IMR-90 (cell line): Measurements from ENCODE around the gene ZNF816. TPM values are rescaled to one million over a fixed set of nuclear protein-coding genes. Genes with fewer than 3 reads are reported as not detected.

Experiments
- ATAC-seq: fragments of 200-7000 bp; cut with Tn5 transposase; 2 replicates; pipeline ENCODE4 v1.9.1; 2020; ENCODE audit warnings: low read depth, mild to moderate bottlenecking, moderate library complexity
- BruUV-seq: library from RNA; stranded (reverse); fragments of 400-500 nt; replicated peaks from 2 replicates; lab custom pipeline; 2021; lab: Mats Ljungman, UMichigan
- CTCF ChIA-PET: fragments of 300-600 bp; formaldehyde crosslinking; extraction: SDS; loops from one replicate; lab custom pipeline; 2021; ENCODE audit warnings: antibody characterized with exemption; lab: Yijun Ruan, JAX
- POLR2A ChIA-PET: fragments of 300-600 bp; sonication (Branson Sonifier 250); formaldehyde crosslinking; loops from one replicate; lab custom pipeline; 2022; ENCODE audit warnings: antibody characterized with exemption; ENCODE audit not compliant: unreplicated experiment; lab: Charles Lee
- DNase-seq: peaks from one replicate; pipeline ENCODE4 v3.0.0; 2013
- H2AFZ ChIP-seq: replicated peaks from 2 replicates; pipeline ENCODE3; 2013; ENCODE audit warnings: low read length, mild to moderate bottlenecking; ENCODE audit not compliant: poor library complexity
- H2AK5ac ChIP-seq: 2 replicates; pipeline ENCODE4 v1.6.1; 2013; ENCODE audit warnings: low read depth, low read length, inconsistent platforms
- H2AK9ac ChIP-seq: replicated peaks from 2 replicates; pipeline ENCODE3; 2013; ENCODE audit warnings: mild to moderate bottlenecking, low read depth, low read length, moderate library complexity; ENCODE audit not compliant: poor library complexity
- H2BK120ac ChIP-seq: 2 replicates; pipeline ENCODE4 v1.6.1; 2013; ENCODE audit warnings: low read depth, low read length, inconsistent platforms
- H2BK15ac ChIP-seq: 3 replicates; pipeline ENCODE4 v1.6.1; 2013; ENCODE audit warnings: low read depth, low read length, inconsistent platforms
- H2BK20ac ChIP-seq: 2 replicates; pipeline ENCODE4 v1.6.1; 2013; ENCODE audit warnings: low read depth, mild to moderate bottlenecking, inconsistent platforms, low read length, moderate library complexity
- H2BK5ac ChIP-seq: 2 replicates; pipeline ENCODE4 v1.6.1; 2013; ENCODE audit warnings: mild to moderate bottlenecking, low read depth, low read length, inconsistent platforms; ENCODE audit not compliant: poor library complexity, severe bottlenecking
- H3K14ac ChIP-seq: replicated peaks from 2 replicates; pipeline ENCODE4 v1.6.1; 2013; ENCODE audit warnings: low read depth, low read length, inconsistent platforms
- H3K18ac ChIP-seq: 2 replicates; pipeline ENCODE4 v1.6.1; 2013; ENCODE audit warnings: low read depth, low read length, control low read depth
- H3K23ac ChIP-seq: 2 replicates; pipeline ENCODE4 v1.6.1; 2013; ENCODE audit warnings: low read depth, low read length, inconsistent platforms
- H3K27ac ChIP-seq: 2 replicates; pipeline ENCODE4 v1.5.1; 2013; ENCODE audit warnings: mild to moderate bottlenecking, control low read depth, low read length; ENCODE audit not compliant: insufficient read depth
- H3K27me3 ChIP-seq: 2 replicates; pipeline ENCODE4 v1.6.1; 2013; ENCODE audit warnings: low read length; ENCODE audit not compliant: control insufficient read depth, insufficient read depth
- H3K36me3 ChIP-seq: 2 replicates; pipeline ENCODE4 v1.6.1; 2013; ENCODE audit warnings: low read length, mixed read lengths; ENCODE audit not compliant: control insufficient read depth, insufficient read depth
- H3K4ac ChIP-seq: 2 replicates; pipeline ENCODE4 v1.6.1; 2013; ENCODE audit warnings: low read depth, low read length, inconsistent platforms
- H3K4me1 ChIP-seq: 2 replicates; pipeline ENCODE4 v1.6.1; 2013; ENCODE audit warnings: low read length, mixed read lengths; ENCODE audit not compliant: control insufficient read depth, insufficient read depth
- H3K4me2 ChIP-seq: 2 replicates; pipeline ENCODE4 v1.6.1; 2013; ENCODE audit warnings: low read depth, mild to moderate bottlenecking, control low read depth, low read length, moderate library complexity
- H3K4me3 ChIP-seq: 2 replicates; pipeline ENCODE4 v1.5.1; 2013; ENCODE audit warnings: low read depth, mild to moderate bottlenecking, control low read depth, low read length, moderate library complexity; ENCODE audit not compliant: insufficient read depth
- H3K56ac ChIP-seq: 2 replicates; pipeline ENCODE4 v1.6.1; 2013; ENCODE audit warnings: low read length, inconsistent platforms; ENCODE audit not compliant: insufficient read depth; ENCODE audit errors: extremely low read depth
- H3K79me1 ChIP-seq, 2 experiments: 2 replicates each; pipeline ENCODE4 v1.6.1; 2013; ENCODE audit warnings: low read length in 2 of 2, inconsistent platforms in 1 of 2, low read depth in 1 of 2
- H3K9ac ChIP-seq: 2 replicates; pipeline ENCODE4 v1.6.1; 2013; ENCODE audit warnings: low read depth, low read length, control low read depth
- H3K9me1 ChIP-seq: 2 replicates; pipeline ENCODE4 v1.6.1; 2013; ENCODE audit warnings: low read length, inconsistent platforms; ENCODE audit not compliant: insufficient read depth
- H3K9me3 ChIP-seq: 2 replicates; pipeline ENCODE4 v1.6.1; 2013; ENCODE audit warnings: low read length; ENCODE audit not compliant: control insufficient read depth, insufficient read depth
- H4K20me1 ChIP-seq: 2 replicates; pipeline ENCODE4 v1.6.1; 2013; ENCODE audit warnings: low read length, inconsistent platforms; ENCODE audit not compliant: insufficient read depth
- H4K5ac ChIP-seq: 2 replicates; pipeline ENCODE4 v1.6.1; 2013; ENCODE audit warnings: mild to moderate bottlenecking, low read depth, low read length, control low read depth
- H4K8ac ChIP-seq, 2 experiments: 2 replicates each; pipeline ENCODE4 v1.6.1; 2013; ENCODE audit warnings: low read depth in 2 of 2, low read length in 2 of 2, control low read depth in 1 of 2, inconsistent platforms in 1 of 2
- H4K91ac ChIP-seq: 2 replicates; pipeline ENCODE4 v1.6.1; 2013; ENCODE audit warnings: low read depth, low read length, inconsistent platforms; ENCODE audit not compliant: insufficient read depth
- CHD1 ChIP-seq: IDR thresholded peaks from 2 replicates; pipeline ENCODE4 v1.6.1; 2012; ENCODE audit warnings: low read depth, low read length, improper control_type of control experiment
- FOS ChIP-seq: fragments of 150-350 bp; IDR thresholded peaks from 2 replicates; pipeline ENCODE4 v1.6.1; 2016; ENCODE audit warnings: low read depth, low read length
- MAFK ChIP-seq: IDR thresholded peaks from 2 replicates; pipeline ENCODE4 v1.6.1; 2012; ENCODE audit warnings: low read depth, low read length, improper control_type of control experiment
- MAZ ChIP-seq: IDR thresholded peaks from 2 replicates; pipeline ENCODE4 v1.6.1; 2012; ENCODE audit warnings: low read depth, mild to moderate bottlenecking, low read length, improper control_type of control experiment, moderate library complexity, borderline replicate concordance
- POLR2A ChIP-seq: IDR thresholded peaks from 2 replicates; pipeline ENCODE4 v1.6.1; 2012; ENCODE audit warnings: mild to moderate bottlenecking, low read depth, low read length
- RAD21 ChIP-seq: IDR thresholded peaks from 2 replicates; pipeline ENCODE4 v1.6.1; 2012; ENCODE audit warnings: low read length, improper control_type of control experiment
- RFX5 ChIP-seq: IDR thresholded peaks from 2 replicates; pipeline ENCODE4 v1.8.0; 2012; ENCODE audit warnings: low read depth, mild to moderate bottlenecking, low read length, moderate library complexity
- SMC3 ChIP-seq: fragments of 150-350 bp; IDR thresholded peaks from 2 replicates; pipeline ENCODE4 v1.6.1; 2016; ENCODE audit warnings: low read depth, mild to moderate bottlenecking, antibody characterized with exemption, low read length, moderate library complexity
- USF2 ChIP-seq: fragments of 150-350 bp; IDR thresholded peaks from 2 replicates; pipeline ENCODE4 v1.6.1; 2017; ENCODE audit warnings: mild to moderate bottlenecking, antibody characterized with exemption, low read length, low read depth
- WGBS, 2 experiments: methylation state at CpG; one replicate each; pipeline versions ENCODE4 v1.1.5 to v1.1.7; 2013; ENCODE audit warnings: missing lambda C conversion rate in 2 of 2; ENCODE audit not compliant: insufficient read length in 1 of 2; ENCODE audit errors: extremely low coverage in 2 of 2; 5-methylcytosine and 5-hydroxymethylcytosine counted together
- dilution Hi-C: fragments of 300-500 bp; cut with HindIII; formaldehyde crosslinking; loops from one replicate; pipeline ENCODE4 v1.14.3; 2018; ENCODE audit warnings: low sequenced_read_pairs; ENCODE audit not compliant: unreplicated experiment
- in situ Hi-C: fragments of 300-500 bp; cut with MboI; formaldehyde crosslinking; loops from 3 replicates; pipeline ENCODE4 v1.14.3; 2019; ENCODE audit warnings: low sequenced_read_pairs, inconsistent platforms, mixed read lengths
- intact Hi-C: fragments of 100-400 bp; cut with micrococcal nuclease; formaldehyde crosslinking; loops from 2 replicates; pipeline ENCODE4 v1.10.0; 2022
- polyA plus RNA-seq, 3 experiments: library from polyadenylated mRNA; depleted of rRNA; stranded (reverse); fragments of >200 nt; gene quantifications; 2 replicates each; pipeline ENCODE4 v1.2.3, GENCODE V29; 2012; ENCODE audit warnings: low replicate concordance in 1 of 3
- total RNA-seq: library from RNA; depleted of rRNA; stranded (reverse); fragments of >200 nt; gene quantifications from 2 replicates; pipeline ENCODE4 v1.2.3, GENCODE V29; 2012; rRNA removed

ZNF816 gene
- total and polyA plus RNA-seq, 2 of the 4 experiments (the other 2 are of a cell fraction), result 1.6 to 12.0 TPM

DNA sequence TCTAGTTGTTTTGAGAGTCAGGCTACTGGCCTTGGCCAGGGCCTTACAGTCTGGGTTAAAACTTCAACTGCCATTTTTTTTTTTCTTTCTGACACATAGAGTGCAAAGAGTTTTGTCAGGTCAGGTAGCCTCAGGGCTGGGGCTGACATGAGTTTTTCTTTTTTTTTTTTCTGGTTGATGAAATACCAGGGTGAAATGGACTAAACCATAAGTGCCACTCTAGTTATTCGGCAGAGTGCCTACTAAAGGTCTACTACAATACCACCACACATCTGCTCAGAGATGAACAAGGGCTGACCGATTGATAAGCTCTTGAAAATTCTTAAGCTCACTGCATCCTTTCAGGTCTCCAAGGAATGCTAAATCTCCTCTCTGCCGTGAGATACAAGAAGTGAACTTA lies 60.8 kb downstream of the ZNF816 start:
- no peak overlapping the region for H3K4me3 ChIP-seq
- H2BK15ac ChIP-seq, result no peak overlapping the region
- no peak overlapping the region for H2AK5ac ChIP-seq
- H3K36me3 ChIP-seq, result 0 out of 2 replicates have a peak, but pooled peaks cover 2% of the 10 kb centered on the region
- no peak overlapping the region for H2AK9ac ChIP-seq
- H2BK5ac ChIP-seq, result no peak overlapping the region
- H3K18ac ChIP-seq, result no peak overlapping the region
- H3K14ac ChIP-seq, result no peak overlapping the region
- in situ Hi-C loops (no loop called here), intact Hi-C loops (no loop called here), dilution Hi-C loops (no loop called here)
- ATAC-seq, result no peak
- H4K20me1 ChIP-seq, result no peaks in the 10 kb centered on the region
- TF ChIP-seq MAZ (no peak), FOS (no peak), USF2 (no peak), MAFK (no peak), CHD1 (no peak), RFX5 (no peak), SMC3 (no peak), RAD21 (no peak), POLR2A (no peak)
- no TSS peak for BruUV-seq
- H3K56ac ChIP-seq, result no peak overlapping the region
- H2AFZ ChIP-seq, result no peak overlapping the region
- no peak overlapping the region for H2BK120ac ChIP-seq
- H3K27me3 ChIP-seq, result no peaks in the 10 kb centered on the region
- H3K9ac ChIP-seq, result no peak overlapping the region
- no peak overlapping the region for H2BK20ac ChIP-seq
- no peak overlapping the region for H3K4me2 ChIP-seq
- H3K4me1 ChIP-seq, result no peaks in the 10 kb centered on the region
- H3K4ac ChIP-seq, result no peak overlapping the region
- CTCF ChIA-PET, result interaction anchor here (0.6 to 0.7 kb wide), 2 partner anchors 88 to 1096 kb away, joined by 3 to 4 read pairs; no protein-coding TSS in a partner anchor
- no peaks in the 10 kb centered on the region for H3K9me1 ChIP-seq
- H4K91ac ChIP-seq, result no peak overlapping the region
- no peak overlapping the region for H3K23ac ChIP-seq
- DNase-seq, result no peak
- no peaks in the 10 kb centered on the region for H3K9me3 ChIP-seq
- H3K27ac ChIP-seq, result no peak overlapping the region
- POLR2A ChIA-PET, result no interaction called here
- H3K79me1 ChIP-seq, result peaks cover 0 to under 1% of the 10 kb centered on the region in 2 experiments; a peak in 1 of 4 replicates
- no peak overlapping the region for H4K8ac ChIP-seq
- H4K5ac ChIP-seq, result no peak overlapping the region
- no CpG with 5 or more reads among the region's 3 CpGs for WGBS, 2 experiments

Other genes starting within 250 kb of the ZNF816 start
- 8.1 and 8.8 TPM in 2 replicates for gene ZNF611, start 227.8 kb downstream of the ZNF816 start, total RNA-seq
- 3.8 and 4.0 TPM in 2 replicates for gene ZNF611, start 227.8 kb downstream of the ZNF816 start, polyA plus RNA-seq (2012; rRNA removed)
- gene ZNF600, start 176.1 kb downstream of the ZNF816 start, total RNA-seq, result 3.9 and 4.1 TPM in 2 replicates
- gene ZNF600, start 176.1 kb downstream of the ZNF816 start, polyA plus RNA-seq (2012; rRNA removed), result 4.0 and 4.4 TPM in 2 replicates
- gene ZNF28, start 141.2 kb downstream of the ZNF816 start, total RNA-seq, result 18.9 and 24.7 TPM in 2 replicates
- 3.5 and 4.4 TPM in 2 replicates for gene ZNF28, start 141.2 kb downstream of the ZNF816 start, polyA plus RNA-seq (2012; rRNA removed)
- 19.2 and 20.1 TPM in 2 replicates for gene ZNF468, start 105.3 kb downstream of the ZNF816 start, total RNA-seq
- 3.7 and 6.2 TPM in 2 replicates for gene ZNF468, start 105.3 kb downstream of the ZNF816 start, polyA plus RNA-seq (2012; rRNA removed)
- 4.7 and 5.0 TPM in 2 replicates for gene ZNF320, start 65.2 kb downstream of the ZNF816 start, total RNA-seq
- gene ZNF320, start 65.2 kb downstream of the ZNF816 start, polyA plus RNA-seq (2012; rRNA removed), result 1.9 and 3.4 TPM in 2 replicates
- 6.1 TPM in 2 replicates for gene ZNF888, start 39.5 kb downstream of the ZNF816 start, total RNA-seq
- gene ZNF888, start 39.5 kb downstream of the ZNF816 start, polyA plus RNA-seq (2012; rRNA removed), result 0.50 and 0.82 TPM in 2 replicates
- not detected in 2 replicates for gene ERVV-1, start 51.0 kb upstream of the ZNF816 start, total RNA-seq
- gene ERVV-1, start 51.0 kb upstream of the ZNF816 start, polyA plus RNA-seq (2012; rRNA removed), result not detected in 2 replicates
- not detected in 2 replicates for gene ERVV-2, start 81.9 kb upstream of the ZNF816 start, total RNA-seq
- gene ERVV-2, start 81.9 kb upstream of the ZNF816 start, polyA plus RNA-seq (2012; rRNA removed), result not detected in 2 replicates
- 26.9 and 30.8 TPM in 2 replicates for gene ZNF160, start 140.5 kb upstream of the ZNF816 start, total RNA-seq
- gene ZNF160, start 140.5 kb upstream of the ZNF816 start, polyA plus RNA-seq (2012; rRNA removed), result 16.4 and 22.6 TPM in 2 replicates
- gene ZNF415, start 170.0 kb upstream of the ZNF816 start, total RNA-seq, result 7.7 and 7.8 TPM in 2 replicates
- 3.9 and 4.2 TPM in 2 replicates for gene ZNF415, start 170.0 kb upstream of the ZNF816 start, polyA plus RNA-seq (2012; rRNA removed)
- 8.9 and 13.4 TPM in 2 replicates for gene ZNF347, start 196.2 kb upstream of the ZNF816 start, total RNA-seq
- gene ZNF347, start 196.2 kb upstream of the ZNF816 start, polyA plus RNA-seq (2012; rRNA removed), result 2.3 and 2.8 TPM in 2 replicates
- 2.5 and 3.0 TPM in 2 replicates for gene ZNF665, start 230.5 kb upstream of the ZNF816 start, total RNA-seq
- gene ZNF665, start 230.5 kb upstream of the ZNF816 start, polyA plus RNA-seq (2012; rRNA removed), result 1.5 and 2.0 TPM in 2 replicates